HepG2 (cell line): ENCODE data around the gene CCDC201. TPM values are rescaled to one million over a fixed set of nuclear protein-coding genes. Genes with fewer than 3 reads are reported as not detected.
A peak's percentile ranks its signal among the peaks of the same experiment; 100 is the strongest.

Experiments used
- ATF7-NPFF ChIP-seq: sonication (generic); formaldehyde crosslinking; IDR thresholded peaks from 2 replicates; pipeline ENCODE4 v1.8.1; 2023; ENCODE audit warnings: mild to moderate bottlenecking, low read depth, missing genetic modification reagents, moderate library complexity
- CERS6 ChIP-seq: sonication (generic); formaldehyde crosslinking; IDR thresholded peaks from 2 replicates; pipeline ENCODE4 v1.5.0; 2020; ENCODE audit warnings: missing genetic modification reagents
- GFI1 ChIP-seq: sonication (generic); formaldehyde crosslinking; IDR thresholded peaks from 2 replicates; pipeline ENCODE4 v1.5.0; 2020; ENCODE audit warnings: missing genetic modification reagents, mild to moderate bottlenecking, borderline replicate concordance
- HDAC1 ChIP-seq: sonication (generic); formaldehyde crosslinking; IDR thresholded peaks from 2 replicates; pipeline ENCODE4 v1.5.1; 2020; ENCODE audit warnings: mild to moderate bottlenecking, missing genetic modification reagents
- KDM1A ChIP-seq: IDR thresholded peaks from 2 replicates; pipeline ENCODE4 v1.6.1; 2016; ENCODE audit warnings: missing compliant biosample characterization
- POGK ChIP-seq: sonication (generic); formaldehyde crosslinking; conservative IDR thresholded peaks from 2 replicates; pipeline ENCODE4 v1.8.0; 2022; ENCODE audit warnings: mild to moderate bottlenecking, moderate library complexity, missing genetic modification reagents
- SIN3B ChIP-seq: fragments of 150-350 bp; IDR thresholded peaks from 2 replicates; pipeline ENCODE4 v1.6.1; 2014; ENCODE audit warnings: low read length
- SMC3 ChIP-seq: IDR thresholded peaks from 2 replicates; pipeline ENCODE4 v1.6.1; 2011; ENCODE audit warnings: low read length, improper control_type of control experiment
- SOX13 ChIP-seq, 3 experiments: fragments of 450-650 bp in 1 of 3; sonication (generic) in 1 of 3; formaldehyde crosslinking in 1 of 3; IDR thresholded peaks in 2 of 3; conservative IDR thresholded peaks in 1 of 3; 2 replicates each; pipeline versions ENCODE4 v1.5.0 to v1.6.1; 2016 to 2020; ENCODE audit warnings: antibody characterized with exemption in 1 of 3, mild to moderate bottlenecking in 1 of 3, missing compliant biosample characterization in 1 of 3, missing genetic modification reagents in 1 of 3, moderate library complexity in 1 of 3
- STAG1 ChIP-seq: sonication (generic); formaldehyde crosslinking; IDR thresholded peaks from 2 replicates; pipeline ENCODE4 v1.4.0; 2020; ENCODE audit warnings: missing genetic modification reagents
- TGIF2 ChIP-seq: IDR thresholded peaks from 2 replicates; pipeline ENCODE4 v1.6.1; 2016; ENCODE audit warnings: control low read depth, missing compliant biosample characterization
- ZFYVE20 ChIP-seq: sonication (generic); formaldehyde crosslinking; IDR thresholded peaks from 2 replicates; pipeline ENCODE4 v1.8.0; 2023; ENCODE audit warnings: low read depth, mild to moderate bottlenecking, moderate library complexity, missing genetic modification reagents, borderline replicate concordance
- ZNF619 ChIP-seq: sonication (generic); formaldehyde crosslinking; IDR thresholded peaks from 2 replicates; pipeline ENCODE4 v1.4.0; 2020; ENCODE audit warnings: mild to moderate bottlenecking, missing genetic modification reagents
- ZNF816 ChIP-seq: sonication (generic); formaldehyde crosslinking; IDR thresholded peaks from 2 replicates; pipeline ENCODE4 v1.8.0; 2022; ENCODE audit warnings: missing genetic modification reagents, mild to moderate bottlenecking, borderline replicate concordance
- ZNF841 ChIP-seq: sonication (generic); formaldehyde crosslinking; IDR thresholded peaks from 2 replicates; pipeline ENCODE4 v1.8.1; 2023; ENCODE audit warnings: missing genetic modification reagents, borderline replicate concordance
- ZSCAN20 ChIP-seq: sonication (generic); formaldehyde crosslinking; IDR thresholded peaks from 2 replicates; pipeline ENCODE4 v1.4.0; 2020; ENCODE audit warnings: missing genetic modification reagents, mild to moderate bottlenecking, borderline replicate concordance
- polyA plus RNA-seq, 8 experiments: library from polyadenylated mRNA; depleted of rRNA in 3 of 8; stranded (reverse) in 7 of 8; unstranded in 1 of 8; fragments of >200 nt; fragmentation: Illumina TruSeq in 4 of 8; extraction: Trizol in 4 of 8; gene quantifications; 2 replicates each; pipeline versions ENCODE4 v1.2.1 to v1.2.3, GENCODE V29; 2011 to 2016; ENCODE audit warnings: low read depth in 4 of 8, missing spikeins in 1 of 8, mixed read lengths in 1 of 8; ENCODE audit not compliant: insufficient read depth in 1 of 8
- total RNA-seq, 5 experiments: library from RNA; depleted of rRNA; stranded (reverse); fragments of >200 nt; fragmentation: Illumina TruSeq; extraction: Trizol; gene quantifications; 2 replicates each; pipeline ENCODE4 v1.2.3, GENCODE V29; 2016; ENCODE audit warnings: low read depth in 1 of 5
- TF ChIP-seq, protein P1 (sequence below): sonication (generic); formaldehyde crosslinking; IDR thresholded peaks from 2 replicates; pipeline ENCODE4 v1.5.0; 2020; ENCODE audit warnings: missing genetic modification reagents
- TF ChIP-seq, protein P2 (sequence below): IDR thresholded peaks from 2 replicates; pipeline ENCODE4 v1.6.1; 2016; ENCODE audit warnings: missing genetic modification reagents, missing compliant biosample characterization
- TF ChIP-seq, protein P3 (sequence below), 2 experiments: sonication (generic) in 1 of 2; formaldehyde crosslinking in 1 of 2; IDR thresholded peaks; 2 replicates each; pipeline versions ENCODE4 v1.4.0 to v1.6.1; 2016 to 2020; ENCODE audit warnings: borderline replicate concordance in 1 of 2, low read depth in 1 of 2, mild to moderate bottlenecking in 1 of 2, missing genetic modification reagents in 1 of 2

Gene CCDC201
- total and polyA plus RNA-seq, 2 of the 13 experiments (the other 11 are each of a cell fraction or from before 2014, with no cell fraction given), result 0.92 TPM; not detected in 1

- TF ChIP-seq, protein P1, sequence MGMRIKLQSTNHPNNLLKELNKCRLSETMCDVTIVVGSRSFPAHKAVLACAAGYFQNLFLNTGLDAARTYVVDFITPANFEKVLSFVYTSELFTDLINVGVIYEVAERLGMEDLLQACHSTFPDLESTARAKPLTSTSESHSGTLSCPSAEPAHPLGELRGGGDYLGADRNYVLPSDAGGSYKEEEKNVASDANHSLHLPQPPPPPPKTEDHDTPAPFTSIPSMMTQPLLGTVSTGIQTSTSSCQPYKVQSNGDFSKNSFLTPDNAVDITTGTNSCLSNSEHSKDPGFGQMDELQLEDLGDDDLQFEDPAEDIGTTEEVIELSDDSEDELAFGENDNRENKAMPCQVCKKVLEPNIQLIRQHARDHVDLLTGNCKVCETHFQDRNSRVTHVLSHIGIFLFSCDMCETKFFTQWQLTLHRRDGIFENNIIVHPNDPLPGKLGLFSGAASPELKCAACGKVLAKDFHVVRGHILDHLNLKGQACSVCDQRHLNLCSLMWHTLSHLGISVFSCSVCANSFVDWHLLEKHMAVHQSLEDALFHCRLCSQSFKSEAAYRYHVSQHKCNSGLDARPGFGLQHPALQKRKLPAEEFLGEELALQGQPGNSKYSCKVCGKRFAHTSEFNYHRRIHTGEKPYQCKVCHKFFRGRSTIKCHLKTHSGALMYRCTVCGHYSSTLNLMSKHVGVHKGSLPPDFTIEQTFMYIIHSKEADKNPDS (CRISPR knock-in tag), result no peak
- no peak for TF ChIP-seq SOX13 (IDR thresholded peaks at IDR 0.05)
- peak in 1 of 2 experiments; percentile 70; a peak in 1 of 4 replicates for TF ChIP-seq SOX13 (CRISPR knock-in tag; conservative IDR thresholded peaks at IDR 0.05 in 1 of 2, IDR thresholded peaks at IDR 0.05 in 1 of 2)
- peak; percentile 68; the same call in 1 of the 2 replicates for TF ChIP-seq ZNF841 (CRISPR knock-in tag)
- no peak for TF ChIP-seq ZNF619 (CRISPR knock-in tag)
- no peak for TF ChIP-seq STAG1
- TF ChIP-seq HDAC1, result no peak
- TF ChIP-seq ZNF816, result peak; percentile 96; the same call in 1 of the 2 replicates
- TF ChIP-seq, protein P2, sequence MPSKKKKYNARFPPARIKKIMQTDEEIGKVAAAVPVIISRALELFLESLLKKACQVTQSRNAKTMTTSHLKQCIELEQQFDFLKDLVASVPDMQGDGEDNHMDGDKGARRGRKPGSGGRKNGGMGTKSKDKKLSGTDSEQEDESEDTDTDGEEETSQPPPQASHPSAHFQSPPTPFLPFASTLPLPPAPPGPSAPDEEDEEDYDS (CRISPR knock-in tag), result no peak
- peak; percentile 38; the same call in 1 of the 2 replicates for TF ChIP-seq ZSCAN20 (CRISPR knock-in tag)
- TF ChIP-seq ZFYVE20, result 0 out of 2 replicates have a peak, but pooled peaks have one; percentile 25
- no peak; the same call in 1 of the 2 replicates for TF ChIP-seq GFI1
- peak; percentile 15; the same call in 1 of the 2 replicates for TF ChIP-seq POGK (CRISPR knock-in tag)
- TF ChIP-seq, protein P3, sequence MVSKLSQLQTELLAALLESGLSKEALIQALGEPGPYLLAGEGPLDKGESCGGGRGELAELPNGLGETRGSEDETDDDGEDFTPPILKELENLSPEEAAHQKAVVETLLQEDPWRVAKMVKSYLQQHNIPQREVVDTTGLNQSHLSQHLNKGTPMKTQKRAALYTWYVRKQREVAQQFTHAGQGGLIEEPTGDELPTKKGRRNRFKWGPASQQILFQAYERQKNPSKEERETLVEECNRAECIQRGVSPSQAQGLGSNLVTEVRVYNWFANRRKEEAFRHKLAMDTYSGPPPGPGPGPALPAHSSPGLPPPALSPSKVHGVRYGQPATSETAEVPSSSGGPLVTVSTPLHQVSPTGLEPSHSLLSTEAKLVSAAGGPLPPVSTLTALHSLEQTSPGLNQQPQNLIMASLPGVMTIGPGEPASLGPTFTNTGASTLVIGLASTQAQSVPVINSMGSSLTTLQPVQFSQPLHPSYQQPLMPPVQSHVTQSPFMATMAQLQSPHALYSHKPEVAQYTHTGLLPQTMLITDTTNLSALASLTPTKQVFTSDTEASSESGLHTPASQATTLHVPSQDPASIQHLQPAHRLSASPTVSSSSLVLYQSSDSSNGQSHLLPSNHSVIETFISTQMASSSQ (IDR thresholded peaks at IDR 0.05; ENCODE audit: low read depth), result peak; percentile 31; the same call in 1 of the 2 replicates
- TF ChIP-seq, protein P3 (CRISPR knock-in tag; IDR thresholded peaks at IDR 0.05; ENCODE audit: borderline replicate concordance), result no peak
- no peak for TF ChIP-seq ATF7-NPFF (CRISPR knock-in tag)
- TF ChIP-seq SIN3B, result no peak
- no peak for TF ChIP-seq CERS6 (CRISPR knock-in tag)
- TF ChIP-seq TGIF2 (CRISPR knock-in tag), result no peak
- TF ChIP-seq SMC3, result no peak
- no peak for TF ChIP-seq KDM1A (CRISPR knock-in tag)
These were observed 20.6 kb upstream of the CCDC201 start (continued) for GRCh38 chr7:45893374-45893995.
